ENCODE measurements around the gene BTF3. TPM values are rescaled to one million over a fixed set of nuclear protein-coding genes. Genes with fewer than 3 reads are reported as not detected.

The BTF3 gene
- total RNA-seq, 1 experiment from 2014 or later, result 647 TPM

DNA sequence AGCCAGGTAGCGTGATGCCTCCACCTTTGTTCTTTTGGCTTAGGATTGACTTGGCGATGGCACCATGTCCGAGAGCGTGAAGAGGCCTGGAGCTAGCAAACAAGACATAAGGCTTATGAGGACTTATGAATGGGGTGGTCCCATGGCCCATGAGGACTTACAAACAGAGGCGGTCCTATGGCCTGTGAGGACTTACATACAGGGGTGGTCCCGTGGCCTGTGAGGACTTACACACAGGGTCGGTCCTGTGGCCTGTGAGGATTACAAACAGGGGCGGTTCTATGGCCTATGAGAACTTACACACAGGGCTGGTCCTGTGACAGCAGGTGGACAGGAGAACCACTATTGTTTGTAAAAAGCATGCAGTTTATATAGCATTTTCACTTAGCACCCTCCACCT, 28.4 kb upstream of the BTF3 start:
- intact Hi-C loops (cut with micrococcal nuclease; ENCODE audit: unreplicated experiment), result no loop called here
- H3K36me3 ChIP-seq (ENCODE audit: control insufficient read depth, insufficient read depth, low read length), result no peaks in the 10 kb centered on the region
- no peak for ATAC-seq
- peaks cover 2% of the 10 kb centered on the region; the same call in 1 of the 2 replicates for H3K27me3 ChIP-seq (ENCODE audit: control insufficient read depth, insufficient read depth, low read length)
- H3K4me1 ChIP-seq (ENCODE audit: control insufficient read depth, insufficient read depth, low read length), result no peaks in the 10 kb centered on the region
- ChIA-PET POLR2A (no interaction called here), CTCF (no interaction called here)
- no TSS peak for BruUV-seq (replicated peaks)
- H3K9me3 ChIP-seq (ENCODE audit: control insufficient read depth, insufficient read depth, low read depth, low read length), result no peaks in the 10 kb centered on the region
- in situ Hi-C loops (cut with HindIII; ENCODE audit: low pct_unique_long_range_greater_than_20kb, low sequenced_read_pairs), result no loop called here
- TF ChIP-seq SIN3A (IDR thresholded peaks at IDR 0.05; ENCODE audit: borderline replicate concordance, insufficient read depth, low read depth, low read length), result no peak
- TF ChIP-seq, protein P1, sequence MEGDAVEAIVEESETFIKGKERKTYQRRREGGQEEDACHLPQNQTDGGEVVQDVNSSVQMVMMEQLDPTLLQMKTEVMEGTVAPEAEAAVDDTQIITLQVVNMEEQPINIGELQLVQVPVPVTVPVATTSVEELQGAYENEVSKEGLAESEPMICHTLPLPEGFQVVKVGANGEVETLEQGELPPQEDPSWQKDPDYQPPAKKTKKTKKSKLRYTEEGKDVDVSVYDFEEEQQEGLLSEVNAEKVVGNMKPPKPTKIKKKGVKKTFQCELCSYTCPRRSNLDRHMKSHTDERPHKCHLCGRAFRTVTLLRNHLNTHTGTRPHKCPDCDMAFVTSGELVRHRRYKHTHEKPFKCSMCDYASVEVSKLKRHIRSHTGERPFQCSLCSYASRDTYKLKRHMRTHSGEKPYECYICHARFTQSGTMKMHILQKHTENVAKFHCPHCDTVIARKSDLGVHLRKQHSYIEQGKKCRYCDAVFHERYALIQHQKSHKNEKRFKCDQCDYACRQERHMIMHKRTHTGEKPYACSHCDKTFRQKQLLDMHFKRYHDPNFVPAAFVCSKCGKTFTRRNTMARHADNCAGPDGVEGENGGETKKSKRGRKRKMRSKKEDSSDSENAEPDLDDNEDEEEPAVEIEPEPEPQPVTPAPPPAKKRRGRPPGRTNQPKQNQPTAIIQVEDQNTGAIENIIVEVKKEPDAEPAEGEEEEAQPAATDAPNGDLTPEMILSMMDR (IDR thresholded peaks at IDR 0.05), result no peak
- TF ChIP-seq POLR2AphosphoS5 (IDR thresholded peaks at IDR 0.05; ENCODE audit: low read depth, low read length), result no peak
- H3K27ac ChIP-seq (ENCODE audit: low read length), result no peak overlapping the region
- H3K4me3 ChIP-seq (ENCODE audit: low read depth in 2 of 2, low read length in 2 of 2), result no peak overlapping the region
- DNase-seq (ENCODE audit: low read depth, low spot score), result no peak

GRCh38 chr5:73471654-73472053, 26.6 kb upstream of the BTF3 start:
- DNase-seq (ENCODE audit: low read depth, low spot score) (no peak), ATAC-seq (no peak)
- Histone ChIP-seq H3K4me3 (ENCODE audit: low read depth in 2 of 2, low read length in 2 of 2) (no peak overlapping the region), H3K36me3 (ENCODE audit: control insufficient read depth, insufficient read depth, low read length) (no peaks in the 10 kb centered on the region), H3K27me3 (ENCODE audit: control insufficient read depth, insufficient read depth, low read length) (no peaks in the 10 kb centered on the region), H3K9me3 (ENCODE audit: control insufficient read depth, insufficient read depth, low read depth, low read length) (no peaks in the 10 kb centered on the region), H3K27ac (ENCODE audit: low read length) (no peak overlapping the region), H3K4me1 (ENCODE audit: control insufficient read depth, insufficient read depth, low read length) (no peaks in the 10 kb centered on the region)
- ChIA-PET POLR2A (no interaction called here), CTCF (no interaction called here)
- no TSS peak for BruUV-seq (replicated peaks)
- intact Hi-C loops (cut with micrococcal nuclease; ENCODE audit: unreplicated experiment), result no loop called here
- TF ChIP-seq POLR2AphosphoS5 (IDR thresholded peaks at IDR 0.05; ENCODE audit: low read depth, low read length), result no peak
- no peak for TF ChIP-seq TCF7L2 (IDR thresholded peaks at IDR 0.05; ENCODE audit: low read depth, low read length)
- no peak for TF ChIP-seq SIN3A (IDR thresholded peaks at IDR 0.05; ENCODE audit: borderline replicate concordance, insufficient read depth, low read depth, low read length)
- no peak for TF ChIP-seq REST (IDR thresholded peaks at IDR 0.05; ENCODE audit: insufficient read depth in 1 of 2, low read depth in 2 of 2, low read length in 1 of 2)
- TF ChIP-seq, protein P1 (IDR thresholded peaks at IDR 0.05), result no peak
- in situ Hi-C loops (cut with HindIII; ENCODE audit: low pct_unique_long_range_greater_than_20kb, low sequenced_read_pairs), result no loop called here

Data from Panc1 (cell line).